ENCODE measurements around the gene GPR143.

Gene GPR143

GRCh38 chrX:9728261-9728660 lies 37.4 kb downstream of the GPR143 start:
- DNase-seq (ENCODE audit: extremely low read depth, low read depth) = no peak
- TF ChIP-seq, protein P1, sequence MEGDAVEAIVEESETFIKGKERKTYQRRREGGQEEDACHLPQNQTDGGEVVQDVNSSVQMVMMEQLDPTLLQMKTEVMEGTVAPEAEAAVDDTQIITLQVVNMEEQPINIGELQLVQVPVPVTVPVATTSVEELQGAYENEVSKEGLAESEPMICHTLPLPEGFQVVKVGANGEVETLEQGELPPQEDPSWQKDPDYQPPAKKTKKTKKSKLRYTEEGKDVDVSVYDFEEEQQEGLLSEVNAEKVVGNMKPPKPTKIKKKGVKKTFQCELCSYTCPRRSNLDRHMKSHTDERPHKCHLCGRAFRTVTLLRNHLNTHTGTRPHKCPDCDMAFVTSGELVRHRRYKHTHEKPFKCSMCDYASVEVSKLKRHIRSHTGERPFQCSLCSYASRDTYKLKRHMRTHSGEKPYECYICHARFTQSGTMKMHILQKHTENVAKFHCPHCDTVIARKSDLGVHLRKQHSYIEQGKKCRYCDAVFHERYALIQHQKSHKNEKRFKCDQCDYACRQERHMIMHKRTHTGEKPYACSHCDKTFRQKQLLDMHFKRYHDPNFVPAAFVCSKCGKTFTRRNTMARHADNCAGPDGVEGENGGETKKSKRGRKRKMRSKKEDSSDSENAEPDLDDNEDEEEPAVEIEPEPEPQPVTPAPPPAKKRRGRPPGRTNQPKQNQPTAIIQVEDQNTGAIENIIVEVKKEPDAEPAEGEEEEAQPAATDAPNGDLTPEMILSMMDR (IDR thresholded peaks at IDR 0.05; ENCODE audit: low read depth, low read length) = no peak

DNA sequence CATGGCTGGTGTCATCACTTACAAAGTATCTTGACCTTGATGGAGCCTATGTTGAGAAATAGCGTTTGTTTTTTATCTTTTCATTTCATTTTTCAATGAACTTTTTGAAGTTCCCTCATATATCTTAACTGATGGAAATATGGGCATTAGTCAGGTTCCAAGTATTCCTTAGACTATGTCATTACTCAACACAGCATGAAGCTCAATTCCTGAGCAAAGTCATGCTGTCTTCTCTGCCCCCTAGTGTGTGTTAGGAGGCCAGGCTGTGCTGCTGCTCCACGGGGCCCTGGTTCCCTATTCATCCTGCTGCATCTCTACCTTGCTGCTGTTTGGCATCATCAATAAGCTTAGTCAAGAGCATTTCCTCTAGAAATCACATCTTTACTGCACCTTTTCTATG lies 40.9 kb downstream of the GPR143 start:
- no peak for DNase-seq (ENCODE audit: extremely low read depth, low read depth)
- TF ChIP-seq, protein P1 (IDR thresholded peaks at IDR 0.05; ENCODE audit: low read depth, low read length) = no peak

- no peak for DNase-seq (ENCODE audit: extremely low read depth, low read depth)
- TF ChIP-seq, protein P1 (IDR thresholded peaks at IDR 0.05; ENCODE audit: low read depth, low read length) = no peak
Measured at GRCh38 chrX:9717376-9717775, 48.3 kb downstream of the GPR143 start.

GRCh38 chrX:9710332-9710731 lies 55.3 kb downstream of the GPR143 start:
- no peak for DNase-seq (ENCODE audit: extremely low read depth, low read depth)
- TF ChIP-seq, protein P1 (IDR thresholded peaks at IDR 0.05; ENCODE audit: low read depth, low read length) = no peak

- peak; percentile 23 for DNase-seq (ENCODE audit: extremely low read depth, low read depth)
- TF ChIP-seq, protein P1 (IDR thresholded peaks at IDR 0.05; ENCODE audit: low read depth, low read length) = peak; percentile 72
Measured at GRCh38 chrX:9708923-9709553, 56.6 kb downstream of the GPR143 start.

- DNase-seq (ENCODE audit: extremely low read depth, low read depth) = no peak
- TF ChIP-seq, protein P1 (IDR thresholded peaks at IDR 0.05; ENCODE audit: low read depth, low read length) = no peak
Measured at GRCh38 chrX:9708086-9708485, 57.6 kb downstream of the GPR143 start.

- no peak for DNase-seq (ENCODE audit: extremely low read depth, low read depth)
- TF ChIP-seq, protein P1 (IDR thresholded peaks at IDR 0.05; ENCODE audit: low read depth, low read length) = no peak
Measured at GRCh38 chrX:9707306-9708033, 58.2 kb downstream of the GPR143 start.

All from AG09319 (cell line).